ENCODE data around the gene XPR1.

The XPR1 gene

GRCh38 chr1:180888870-180889269 is 257.0 kb downstream of the XPR1 start:
- DNase-seq (ENCODE audit: low read depth, low spot score) = no peak

GRCh38 chr1:180889325-180889724 is 257.5 kb downstream of the XPR1 start:
- no peak for DNase-seq (ENCODE audit: low read depth, low spot score)

DNA sequence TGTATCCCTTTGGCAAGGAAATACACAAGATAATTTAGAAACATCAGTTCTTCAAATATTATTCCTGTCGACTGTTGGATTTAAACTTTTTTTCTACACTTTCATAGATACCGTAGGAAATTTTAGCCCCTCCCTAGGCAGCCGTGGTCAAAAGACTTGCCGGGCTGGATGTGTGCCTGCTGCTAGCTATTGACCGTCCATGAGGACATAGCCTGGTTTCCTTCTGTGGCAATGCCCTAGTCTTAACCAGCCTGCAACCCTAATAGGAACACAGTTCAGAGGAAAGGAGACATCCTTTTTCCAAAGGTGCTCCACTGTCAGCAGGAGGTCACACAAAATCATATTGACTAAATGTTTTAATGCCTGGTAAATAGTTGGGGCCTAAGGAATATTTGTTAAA is 260.4 kb downstream of the XPR1 start:
- no peak for DNase-seq (ENCODE audit: low read depth, low spot score)

GRCh38 chr1:180892675-180893074 is 260.9 kb downstream of the XPR1 start:
- DNase-seq (ENCODE audit: low read depth, low spot score) = no peak

DNA sequence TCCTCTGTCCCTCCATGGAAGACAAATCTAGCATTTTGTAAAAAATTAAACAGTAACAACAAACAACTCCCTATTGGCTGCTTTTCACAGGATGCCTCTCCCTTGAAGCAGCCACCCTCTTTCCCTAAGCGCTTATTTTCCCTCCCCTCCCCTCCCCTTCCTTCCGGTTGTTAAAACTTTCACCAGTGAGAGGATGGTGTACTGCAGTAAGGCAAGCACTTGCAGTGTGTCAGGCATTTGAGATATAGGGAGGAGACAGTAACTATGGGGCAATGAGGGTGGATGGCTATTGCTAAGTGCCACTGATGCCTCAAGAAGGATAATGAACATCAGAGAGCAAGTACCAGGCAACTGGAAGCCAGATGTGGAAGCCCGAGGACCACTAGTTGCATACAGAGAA is 261.8 kb downstream of the XPR1 start:
- no peak for DNase-seq (ENCODE audit: low read depth, low spot score)

DNA sequence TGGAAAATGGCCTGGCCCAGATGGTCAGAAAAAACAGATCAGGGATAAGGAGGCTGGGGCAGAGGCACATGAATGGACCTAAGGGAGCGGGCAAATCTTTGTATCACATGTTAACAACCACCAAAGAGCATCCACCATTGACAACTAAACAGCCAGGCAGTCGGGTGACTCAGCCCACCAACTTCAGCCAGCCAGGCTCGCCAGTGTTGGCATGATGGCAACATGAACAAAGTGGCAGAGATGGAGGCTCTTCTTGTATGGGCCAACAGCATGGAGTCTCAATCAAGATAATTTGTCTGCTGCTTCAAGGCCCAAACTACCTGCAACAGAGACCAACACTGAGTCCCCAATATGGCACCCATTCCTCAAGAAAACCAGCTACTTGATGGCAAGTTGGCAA is 264.3 kb downstream of the XPR1 start:
- DNase-seq (ENCODE audit: low read depth, low spot score) = no peak

DNA sequence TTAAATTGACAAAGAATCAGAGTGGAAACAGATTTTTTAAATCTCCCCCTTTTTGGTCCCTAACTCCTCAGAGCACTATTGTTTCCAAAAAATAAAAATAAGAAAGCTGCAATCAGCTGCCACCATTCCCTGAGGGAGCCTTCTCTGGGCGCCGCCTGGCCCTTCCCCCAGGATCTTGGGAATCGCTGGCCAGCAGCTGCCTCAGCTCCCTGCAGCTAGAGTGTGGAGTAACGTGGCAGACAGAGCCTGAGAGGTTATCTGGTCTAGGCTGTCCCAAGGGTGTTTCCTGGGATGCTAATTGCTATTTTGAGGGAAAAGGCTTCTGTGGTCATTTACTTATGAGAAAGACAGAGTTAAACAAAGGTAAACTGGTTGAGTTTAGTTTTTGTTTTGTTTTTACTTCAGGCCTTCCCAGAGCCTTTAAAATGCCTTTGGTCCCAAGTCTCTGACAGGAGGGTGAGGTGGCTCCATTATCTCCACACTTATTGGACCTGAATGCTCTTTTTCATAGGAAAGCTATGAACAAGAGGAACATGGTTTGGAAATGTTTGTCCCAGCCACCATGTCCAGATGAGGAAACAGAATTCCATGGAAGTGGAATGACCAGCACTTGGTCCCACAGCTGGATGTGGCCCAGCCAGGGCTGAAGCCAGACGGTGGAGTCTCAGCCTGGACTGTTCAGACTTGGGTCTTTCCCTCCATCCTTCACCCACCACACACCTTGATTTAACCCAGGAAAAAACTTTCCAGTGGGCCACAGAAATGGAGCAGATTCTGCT is 266.8 kb downstream of the XPR1 start:
- DNase-seq (ENCODE audit: low read depth, low spot score) = no peak

DNA sequence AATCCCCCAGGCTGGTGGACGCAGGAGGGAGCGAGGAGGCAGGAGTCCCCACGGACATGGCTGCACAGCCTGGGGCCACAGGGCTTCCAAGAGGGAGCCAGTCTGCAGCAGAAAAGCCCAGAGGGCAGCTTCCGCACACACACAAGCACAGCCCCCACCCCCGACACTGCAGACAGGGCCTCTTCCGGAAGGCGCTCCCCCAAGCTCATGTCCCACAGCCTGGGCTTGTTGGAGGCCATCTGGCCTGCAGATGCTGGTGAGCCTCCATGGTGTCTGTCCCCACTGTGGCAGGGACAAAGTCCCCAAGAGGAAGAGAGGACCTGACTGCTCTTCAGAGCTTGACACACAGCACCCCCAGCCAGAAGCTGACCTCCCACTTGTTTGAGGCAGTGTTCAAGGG is 267.4 kb downstream of the XPR1 start:
- DNase-seq (ENCODE audit: low read depth, low spot score) = no peak

DNA sequence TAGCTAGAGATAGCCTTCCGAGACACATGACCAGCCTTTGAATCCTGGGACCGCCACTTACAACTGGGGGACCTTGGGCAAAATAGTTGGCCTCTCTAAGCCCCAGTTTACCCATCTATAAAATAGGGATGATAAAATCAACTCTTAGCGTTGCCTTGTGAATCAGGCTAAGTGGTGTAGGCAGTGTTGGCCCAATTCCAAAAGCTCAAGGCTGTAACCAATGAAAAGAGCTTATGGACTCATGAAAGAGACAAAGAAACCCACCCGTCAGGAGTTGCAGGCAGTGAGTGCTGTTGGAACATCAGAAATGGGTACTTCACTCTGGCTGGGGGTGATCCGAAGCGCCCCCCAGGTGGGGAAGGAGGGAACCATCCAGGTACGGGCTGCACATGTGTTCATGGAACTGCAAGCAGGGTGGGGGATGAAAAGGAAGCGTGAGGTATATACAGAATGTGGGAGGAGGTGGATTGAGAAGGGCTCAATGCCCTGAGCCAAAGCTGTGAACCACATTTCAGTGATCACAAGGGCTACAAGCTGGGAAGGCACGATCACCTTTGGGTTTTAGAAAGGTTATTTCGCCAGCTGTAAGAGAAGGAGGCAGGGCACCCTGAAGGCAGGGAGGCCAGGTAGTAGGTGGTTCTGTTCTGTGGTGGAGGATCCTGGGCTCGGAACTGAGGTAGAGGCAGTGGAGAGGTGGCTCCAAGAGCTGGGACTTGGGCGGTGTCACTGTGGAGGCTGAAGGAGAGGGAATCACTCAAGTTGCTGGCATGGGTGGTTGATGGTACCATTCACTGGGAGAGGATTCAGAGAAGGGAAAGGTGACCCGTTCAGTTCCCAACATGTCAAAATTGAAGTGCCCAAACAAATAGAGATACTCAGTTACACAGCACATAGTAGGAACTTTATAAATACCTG is 269.5 kb downstream of the XPR1 start:
- no peak for DNase-seq (ENCODE audit: low read depth, low spot score)

- no peak for DNase-seq (ENCODE audit: low read depth, low spot score)
These were observed 270.7 kb downstream of the XPR1 start for GRCh38 chr1:180902541-180902940.

- DNase-seq (ENCODE audit: low read depth, low spot score) = no peak
These were observed 274.1 kb downstream of the XPR1 start for GRCh38 chr1:180905927-180906326.

- DNase-seq (ENCODE audit: low read depth, low spot score) = no peak
These were observed 274.7 kb downstream of the XPR1 start for GRCh38 chr1:180906511-180906910.

DNA sequence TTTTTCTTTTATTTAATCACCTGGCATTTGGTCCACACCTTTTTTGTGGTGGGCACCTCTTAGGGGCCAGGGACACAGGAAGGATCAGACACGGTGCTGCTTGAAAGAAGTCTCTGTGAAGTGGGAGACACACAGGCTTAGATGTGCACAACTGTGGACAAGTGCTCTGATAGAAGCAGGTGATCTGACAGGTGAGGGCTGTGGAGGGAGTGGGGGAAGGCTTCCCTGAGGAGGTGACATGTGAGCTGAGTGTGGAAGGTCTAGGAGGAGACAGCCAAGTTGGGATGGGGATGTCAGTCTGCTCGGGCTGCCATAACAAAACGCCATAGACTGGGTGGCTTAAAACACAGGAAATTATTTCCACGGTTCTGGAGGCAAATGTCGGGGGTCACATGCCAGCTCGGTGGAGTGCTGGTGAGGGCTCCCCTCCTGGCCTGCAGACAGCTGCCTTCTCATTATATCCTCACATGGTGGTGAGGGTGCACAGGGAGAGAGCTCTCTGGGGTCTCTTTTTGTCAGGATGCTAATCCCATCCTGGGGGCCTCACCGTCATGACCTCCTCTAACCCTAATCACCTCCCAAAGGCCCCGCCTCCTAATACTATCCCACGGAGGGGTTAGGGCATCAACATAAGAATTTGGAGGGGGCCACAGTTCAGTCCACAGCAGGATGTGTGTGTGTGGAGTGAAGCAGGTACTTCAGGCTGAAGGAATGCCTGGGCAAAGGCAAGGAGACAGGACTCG is 275.7 kb downstream of the XPR1 start:
- DNase-seq (ENCODE audit: low read depth, low spot score) = no peak

GRCh38 chr1:180908074-180908765 is 276.4 kb downstream of the XPR1 start:
- DNase-seq (ENCODE audit: low read depth, low spot score) = no peak

DNA sequence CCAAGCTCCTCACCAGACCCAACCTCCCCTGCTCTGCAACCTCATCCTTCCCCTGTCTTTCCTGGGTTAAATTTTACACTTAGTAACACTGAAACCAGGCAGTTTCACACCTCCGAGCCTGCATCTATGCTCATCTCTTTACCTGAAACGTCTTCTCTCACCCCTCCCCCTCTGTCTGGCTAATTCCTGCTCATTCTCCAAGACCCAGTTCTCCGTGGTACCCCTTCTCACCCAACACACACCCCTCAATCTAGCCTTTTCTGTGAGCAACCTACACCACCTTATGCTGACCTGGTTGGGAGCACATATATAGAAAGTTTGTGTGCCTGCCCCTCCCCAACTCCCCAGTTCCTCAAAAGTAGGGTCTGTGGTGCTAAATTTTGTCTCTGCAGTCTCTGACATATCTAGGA is 277.2 kb downstream of the XPR1 start:
- no peak for DNase-seq (ENCODE audit: low read depth, low spot score)

GRCh38 chr1:180909462-180909976 is 277.7 kb downstream of the XPR1 start:
- no peak for DNase-seq (ENCODE audit: low read depth, low spot score)

GRCh38 chr1:180911640-180912191 is 279.9 kb downstream of the XPR1 start:
- no peak for DNase-seq (ENCODE audit: low read depth, low spot score)

DNA sequence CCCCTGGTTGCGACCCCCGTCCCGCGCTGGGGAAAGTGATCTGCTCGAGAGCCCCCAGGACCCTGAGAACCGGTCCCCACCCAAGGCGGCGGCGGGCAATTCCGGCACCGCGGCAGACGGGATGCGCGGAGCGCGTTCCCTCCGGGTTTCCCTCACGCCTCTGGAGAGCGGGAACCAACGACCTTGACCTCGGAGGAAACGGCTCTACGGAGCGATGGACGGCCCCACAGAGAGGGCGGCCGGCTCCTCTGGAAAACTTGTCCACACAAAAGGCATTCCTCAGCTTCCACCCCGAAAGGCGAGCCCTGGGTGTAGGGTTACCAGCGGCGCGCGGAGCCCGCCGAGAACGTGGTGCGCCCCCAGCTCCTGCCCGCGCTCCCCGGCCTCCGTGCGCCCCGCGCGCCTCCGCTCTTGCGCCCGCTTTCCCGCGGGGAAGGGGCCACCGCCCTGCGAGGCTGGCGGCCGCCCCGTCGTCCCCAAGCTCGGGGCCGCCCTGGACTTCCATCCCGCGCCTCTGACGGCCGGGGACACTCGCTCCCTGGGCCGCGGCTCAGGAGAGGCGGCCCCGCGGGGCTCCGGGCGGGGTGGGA is 280.5 kb downstream of the XPR1 start:
- DNase-seq (ENCODE audit: low read depth, low spot score) = no peak

GRCh38 chr1:180912801-180913565 is 281.2 kb downstream of the XPR1 start, which contains the start of gene KIAA1614:
Gene KIAA1614 (plus strand): TSS chr1:180912897. CDS start chr1:180913244, 347 bp downstream.
- DNase-seq (ENCODE audit: low read depth, low spot score) = no peak
